ENCODE results near the gene MT1A. TPM values are rescaled to one million over a fixed set of nuclear protein-coding genes. Genes with fewer than 3 reads are reported as not detected.

The MT1A gene
- total RNA-seq, 6 donors from 2014 or later, result 5.4 to 59.1 (median 13.4) TPM; not detected in 1

GRCh38 chr16:56632156-56632847, 6.2 kb upstream of the MT1A start, which contains the start of gene MT1M:
MT1M (plus strand) TSS chr16:56632659; CDS start chr16:56632732, 73 bp downstream.
- DNase-seq (peak; percentile 56 to 92), ATAC-seq (ENCODE audit: low FRiP score in 2 of 2) (peak; percentile 81 to 90)
- TF ChIP-seq POLR2AphosphoS5 (IDR thresholded peaks at IDR 0.05) (peak; percentile 93 to 95), EP300 (IDR thresholded peaks at IDR 0.05) (peak; percentile 90 to 99 (median 98)), POLR2A (IDR thresholded peaks at IDR 0.05) (peak in 2 of 4 donors; percentile 63 to 64), CTCF (IDR thresholded peaks at IDR 0.05) (no peak)
- Histone ChIP-seq H3K4me3 (peak within 1 kb of the TSS; percentile 12 to 57 (median 50)), H3K27me3 (peaks cover 0 to 8% (median 4%) of the 10 kb centered on the region in 4 donors), H3K27ac (peak within 1 kb of the TSS; percentile 82 to 92 (median 87)), H3K4me1 (peaks cover 10 to 34% (median 14%) of the 10 kb centered on the region in 4 donors), H3K36me3 (no peaks in the 10 kb centered on the region), H3K9me3 (no peaks in the 10 kb centered on the region)
- WGBS, 2 donors, result 2 to 4% methylated on average over 3 to 24 of the region's 61 CpGs

- peaks cover 0 to 11% (median 4%) of the 10 kb centered on the region in 4 donors for H3K27me3 ChIP-seq
- no peak for TF ChIP-seq POLR2AphosphoS5 (IDR thresholded peaks at IDR 0.05)
- no peak for TF ChIP-seq CTCF (IDR thresholded peaks at IDR 0.05)
- no peak for TF ChIP-seq POLR2A (IDR thresholded peaks at IDR 0.05)
- TF ChIP-seq EP300 (IDR thresholded peaks at IDR 0.05), result peak in 2 of 4 donors; percentile 3 to 36
- peak in 1 of 2 donors; percentile 2 for ATAC-seq (ENCODE audit: low FRiP score in 2 of 2)
- DNase-seq, result no peak
- H3K27ac ChIP-seq, result peak overlapping the region; percentile 82 to 92 (median 87)
- H3K4me1 ChIP-seq, result peaks cover 10 to 36% (median 15%) of the 10 kb centered on the region in 4 donors
- H3K36me3 ChIP-seq, result no peaks in the 10 kb centered on the region
- H3K9me3 ChIP-seq, result no peaks in the 10 kb centered on the region
- H3K4me3 ChIP-seq, result peak overlapping the region; percentile 12 to 57 (median 50)
- 41 to 53% methylated on average over 5 to 6 of the region's 6 CpGs for WGBS, 2 donors
Measured at GRCh38 chr16:56632848-56633365, 5.6 kb upstream of the MT1A start.

GRCh38 chr16:56633535-56633934, 4.9 kb upstream of the MT1A start:
- H3K27me3 ChIP-seq, result peaks cover 0 to 15% (median 5%) of the 10 kb centered on the region in 4 donors
- TF ChIP-seq POLR2AphosphoS5 (IDR thresholded peaks at IDR 0.05) (no peak), CTCF (IDR thresholded peaks at IDR 0.05) (no peak), EP300 (IDR thresholded peaks at IDR 0.05) (no peak), POLR2A (IDR thresholded peaks at IDR 0.05) (no peak)
- H3K4me3 ChIP-seq, result peak overlapping the region in 3 of 4 donors; percentile 45 to 57 (median 56)
- peaks cover 15 to 43% (median 19%) of the 10 kb centered on the region in 4 donors for H3K4me1 ChIP-seq
- H3K27ac ChIP-seq, result peak overlapping the region; percentile 82 to 92 (median 87)
- H3K9me3 ChIP-seq, result no peaks in the 10 kb centered on the region
- WGBS, 2 donors, result 55 to 71% methylated on average over 3 to 7 of the region's 7 CpGs
- DNase-seq (no peak), ATAC-seq (ENCODE audit: low FRiP score in 2 of 2) (no peak)
- H3K36me3 ChIP-seq, result no peaks in the 10 kb centered on the region

- no peak for DNase-seq
- peaks cover 16 to 50% (median 28%) of the 10 kb centered on the region in 4 donors for H3K4me1 ChIP-seq
- no peaks in the 10 kb centered on the region for H3K36me3 ChIP-seq
- no peak for ATAC-seq (ENCODE audit: low FRiP score in 2 of 2)
- H3K27ac ChIP-seq, result peak overlapping the region in 1 of 4 donors; percentile 92
- no peak for TF ChIP-seq POLR2A (IDR thresholded peaks at IDR 0.05)
- TF ChIP-seq POLR2AphosphoS5 (IDR thresholded peaks at IDR 0.05), result no peak
- no peak for TF ChIP-seq CTCF (IDR thresholded peaks at IDR 0.05)
- no peak for TF ChIP-seq EP300 (IDR thresholded peaks at IDR 0.05)
- WGBS, 2 donors, result 51 to 58% methylated on average over 42 to 47 of the region's 47 CpGs
- peak overlapping the region; percentile 6 to 56 (median 29) for H3K4me3 ChIP-seq
- no peaks in the 10 kb centered on the region for H3K9me3 ChIP-seq
- H3K27me3 ChIP-seq, result peaks cover 0 to 18% (median 5%) of the 10 kb centered on the region in 4 donors
Measured at GRCh38 chr16:56634715-56635440, 3.6 kb upstream of the MT1A start.
